ENCODE measurements around the gene SIMC1.

SIMC1 gene

GRCh38 chr5:176388444-176389134, 150.4 kb downstream of the SIMC1 start, which contains the start of the genes HIGD2A and NOP16:
Gene HIGD2A, plus strand, starts transcription at chr5:176388751. Its CDS starts 69 bp downstream, at chr5:176388820.
Gene NOP16, minus strand, starts transcription at chr5:176388598. Its CDS starts 59 bp downstream, at chr5:176388539.
- peak; percentile 100 for DNase-seq (ENCODE audit: low read depth)

GRCh38 chr5:176389135-176390123, 151.2 kb downstream of the SIMC1 start:
- no peak for DNase-seq (ENCODE audit: low read depth)

GRCh38 chr5:176391479-176391878, 153.3 kb downstream of the SIMC1 start:
- no peak for DNase-seq (ENCODE audit: low read depth)

- DNase-seq (ENCODE audit: low read depth) = no peak
Measured at GRCh38 chr5:176391999-176392398, 153.8 kb downstream of the SIMC1 start.

- DNase-seq (ENCODE audit: low read depth) = no peak
Measured at GRCh38 chr5:176392526-176392925, 154.3 kb downstream of the SIMC1 start.

- no peak for DNase-seq (ENCODE audit: low read depth)
Measured at GRCh38 chr5:176394096-176394495, 155.9 kb downstream of the SIMC1 start.

- no peak for DNase-seq (ENCODE audit: low read depth)
Measured at GRCh38 chr5:176394881-176395675, 156.9 kb downstream of the SIMC1 start.

Data from activated T-cell treated with anti-CD3 and anti-CD28 coated beads for 1 hour (primary cell).